GM12878 (cell line): ENCODE measurements around the gene PHLPP1. TPM values are rescaled to one million over a fixed set of nuclear protein-coding genes. Genes with fewer than 3 reads are reported as not detected.

ENCODE experiments used
- ATAC-seq: fragments of 200-7000 bp; cut with Tn5 transposase; 3 replicates; pipeline ENCODE4 v1.9.1; 2020; ENCODE audit warnings: mild to moderate bottlenecking, moderate library complexity
- BruUV-seq: library from RNA; stranded (reverse); fragments of 400-500 nt; replicated peaks from 2 replicates; lab custom pipeline; 2021; lab: Mats Ljungman, UMichigan
- CTCF ChIA-PET: fragments of 300-600 bp; sonication (Branson Sonifier 250); formaldehyde crosslinking; extraction: SDS; loops from one replicate; lab custom pipeline; 2021; ENCODE audit warnings: inconsistent platforms; lab: Yijun Ruan, JAX
- POLR2A ChIA-PET: fragments of 350-600 bp; formaldehyde crosslinking; extraction: SDS; loops from one replicate; lab custom pipeline; 2021; ENCODE audit warnings: inconsistent platforms; lab: Charles Lee
- RAD21 ChIA-PET: fragments of 300-600 bp; sonication (Branson Sonifier 250); formaldehyde crosslinking; loops from one replicate; lab custom pipeline; 2023; ENCODE audit warnings: antibody characterized with exemption; ENCODE audit not compliant: unreplicated experiment; lab: Charles Lee
- SMC1A ChIA-PET: fragments of 300-600 bp; sonication (Branson Sonifier 250); formaldehyde crosslinking; loops from one replicate; lab custom pipeline; 2023; ENCODE audit not compliant: unreplicated experiment, uncharacterized antibody; lab: Charles Lee
- DNase-seq: peaks from one replicate; pipeline ENCODE4 v3.0.0-alpha.2; 2011; ENCODE audit warnings: low read depth, low spot score
- FAIRE-seq: peaks from 3 replicates; lab custom pipeline; 2011; peaks lifted over from hg19 to GRCh38; lab: Jason Lieb, UNC
- H2AFZ ChIP-seq: 2 replicates; pipeline ENCODE4 v1.6.0; 2011; ENCODE audit warnings: low read depth, low read length, control low read depth; ENCODE audit not compliant: control insufficient read depth
- H3K27ac ChIP-seq: 2 replicates; pipeline ENCODE4 v1.5.1; 2011; ENCODE audit warnings: control low read depth; ENCODE audit not compliant: control insufficient read depth, insufficient read depth
- H3K27me3 ChIP-seq, 2 experiments: replicated peaks in 1 of 2; 2 replicates each; pipeline versions ENCODE4 v1.6.0 to v1.6.1; 2011; ENCODE audit warnings: low read length in 1 of 2; ENCODE audit not compliant: control insufficient read depth in 2 of 2, insufficient read depth in 2 of 2
- H3K36me3 ChIP-seq, 2 experiments: 2 replicates each; pipeline ENCODE4 v1.5.1; 2011; ENCODE audit warnings: low read length in 1 of 2; ENCODE audit not compliant: control insufficient read depth in 2 of 2, insufficient read depth in 2 of 2
- H3K4me1 ChIP-seq: 2 replicates; pipeline ENCODE4 v1.6.1; 2011; ENCODE audit warnings: mild to moderate bottlenecking, low read length, moderate library complexity, mixed read lengths; ENCODE audit not compliant: control insufficient read depth, insufficient read depth
- H3K4me2 ChIP-seq: 2 replicates; pipeline ENCODE4 v1.6.0; 2011; ENCODE audit warnings: control low read depth; ENCODE audit not compliant: control insufficient read depth, insufficient read depth
- H3K4me3 ChIP-seq: fragments of 200-600 bp; sonication (generic); 2 replicates; pipeline ENCODE4 v1.5.1; 2016
- H3K79me2 ChIP-seq: 2 replicates; pipeline ENCODE4 v1.6.0; 2011; ENCODE audit warnings: low read length; ENCODE audit not compliant: control insufficient read depth, insufficient read depth
- H3K9ac ChIP-seq: 2 replicates; pipeline ENCODE4 v1.8.0; 2011; ENCODE audit warnings: low read length, control low read depth, mixed read lengths; ENCODE audit not compliant: control insufficient read depth, insufficient read depth
- H3K9me3 ChIP-seq: replicated peaks from 3 replicates; pipeline ENCODE4 v1.5.1; 2011; ENCODE audit warnings: mild to moderate bottlenecking, low read length; ENCODE audit not compliant: control insufficient read depth, insufficient read depth
- H4K20me1 ChIP-seq: 2 replicates; pipeline ENCODE4 v1.6.0; 2011; ENCODE audit not compliant: control insufficient read depth, insufficient read depth
- ATF3 ChIP-seq: IDR thresholded peaks from 2 replicates; pipeline ENCODE4 v1.6.1; 2011; ENCODE audit warnings: low read depth, mild to moderate bottlenecking, low read length, moderate library complexity, borderline replicate concordance; ENCODE audit errors: extremely low read depth
- BMI1 ChIP-seq: fragments of 450-650 bp; IDR thresholded peaks from 2 replicates; pipeline ENCODE4 v1.6.1; 2016; ENCODE audit warnings: mild to moderate bottlenecking, moderate library complexity, borderline replicate concordance
- CEBPZ ChIP-seq: fragments of 150-350 bp; IDR thresholded peaks from 2 replicates; pipeline ENCODE4 v1.6.1; 2016; ENCODE audit warnings: low read depth, low read length
- DPF2 ChIP-seq: fragments of 450-650 bp; IDR thresholded peaks from 2 replicates; pipeline ENCODE4 v1.6.1; 2017; ENCODE audit warnings: mild to moderate bottlenecking
- GABPA ChIP-seq: IDR thresholded peaks from 2 replicates; pipeline ENCODE4 v1.6.1; 2014; ENCODE audit warnings: antibody characterized with exemption, low read depth, mild to moderate bottlenecking, inconsistent platforms
- IRF5 ChIP-seq: fragments of 450-650 bp; IDR thresholded peaks from 2 replicates; pipeline ENCODE4 v1.6.1; 2017; ENCODE audit warnings: borderline replicate concordance
- NFIC ChIP-seq: IDR thresholded peaks from 2 replicates; pipeline ENCODE4 v1.6.1; 2012; ENCODE audit warnings: low read depth, mild to moderate bottlenecking, inconsistent platforms, low read length, moderate library complexity
- RFX5 ChIP-seq: IDR thresholded peaks from 2 replicates; pipeline ENCODE4 v1.6.1; 2011; ENCODE audit warnings: low read depth, low read length, improper control_type of control experiment
- STAT1 ChIP-seq: fragments of 450-650 bp; conservative IDR thresholded peaks from 2 replicates; pipeline ENCODE4 v1.6.1; 2014; ENCODE audit warnings: antibody characterized with exemption, mild to moderate bottlenecking
- TAF1 ChIP-seq: IDR thresholded peaks from 2 replicates; pipeline ENCODE4 v1.6.1; 2011; ENCODE audit warnings: mild to moderate bottlenecking, low read depth, low read length, borderline replicate concordance
- TCF12 ChIP-seq: IDR thresholded peaks from 2 replicates; pipeline ENCODE4 v1.6.1; 2011; ENCODE audit warnings: low read depth, mild to moderate bottlenecking, low read length
- USF1 ChIP-seq: IDR thresholded peaks from 2 replicates; pipeline ENCODE4 v1.6.1; 2011; ENCODE audit warnings: borderline replicate concordance, low read depth, mild to moderate bottlenecking, moderate library complexity, mixed read lengths, low read length; ENCODE audit not compliant: insufficient read depth; ENCODE audit errors: extremely low read length
- WGBS: methylation state at CpG from one replicate; pipeline ENCODE4 v1.1.6; 2016; ENCODE audit warnings: low lambda C conversion rate; ENCODE audit not compliant: insufficient replicate concordance, insufficient coverage; ENCODE audit errors: missing lambda C conversion rate; 5-methylcytosine and 5-hydroxymethylcytosine counted together
- in situ Hi-C: fragments of 300-500 bp; cut with MboI; formaldehyde crosslinking; loops from 9 replicates; pipeline ENCODE4 v1.14.3; 2018; ENCODE audit warnings: mixed read lengths
- intact Hi-C: fragments of 100-400 bp; cut with micrococcal nuclease; formaldehyde crosslinking; loops from one replicate; pipeline ENCODE4 v1.14.2; 2022; ENCODE audit not compliant: unreplicated experiment
- polyA plus RNA-seq, 11 experiments: library from polyadenylated mRNA; depleted of rRNA in 4 of 11; unstranded in 6 of 11; stranded (reverse) in 5 of 11; fragments of >200 nt; fragmentation: Nextera tagmentation in 4 of 11; fragmentation: Illumina TruSeq in 1 of 11; extraction: Ambion mirVana in 4 of 11; extraction: Trizol in 1 of 11; gene quantifications; 1 replicate in 1 of 11; 2 replicates in 10 of 11; pipeline versions ENCODE4 v1.2.1 to v1.2.3, GENCODE V29; 2011 to 2016; ENCODE audit warnings: inconsistent platforms in 2 of 11, missing spikeins in 2 of 11, low read depth in 1 of 11
- total RNA-seq, 4 experiments: library from RNA; depleted of rRNA in 3 of 4; stranded (reverse); fragments of >200 nt in 3 of 4; fragmentation: Illumina TruSeq in 1 of 4; extraction: Trizol in 1 of 4; gene quantifications; 2 replicates each; pipeline versions ENCODE4 v1.2.1 to v1.2.3, GENCODE V29; 2013 to 2021

PHLPP1 gene
- total and polyA plus RNA-seq, 10 of the 15 experiments (the other 5 are each of a cell fraction or from before 2014, with no cell fraction given): 0.42 to 7.0 (median 1.9) TPM

- in situ Hi-C loops (no loop called here), intact Hi-C loops (no loop called here)
- CTCF ChIA-PET: interaction anchor here (0.7 to 8.2 kb wide), 5 partner anchors 9 to 1713 kb away, joined by 3 to 57 read pairs (median 3); no protein-coding TSS in a partner anchor
- Histone ChIP-seq H3K79me2 (no peaks in the 10 kb centered on the region), H4K20me1 (no peaks in the 10 kb centered on the region), H3K9ac (no peak overlapping the region), H3K9me3 (no peaks in the 10 kb centered on the region), H3K36me3 (no peaks in the 10 kb centered on the region), H2AFZ (no peak overlapping the region), H3K4me2 (no peak overlapping the region), H3K27me3 (no peaks in the 10 kb centered on the region), H3K4me1 (no peaks in the 10 kb centered on the region), H3K4me3 (no peak overlapping the region), H3K27ac (no peak overlapping the region)
- TF ChIP-seq IRF5 (no peak), BMI1 (no peak), TAF1 (no peak), GABPA (no peak), DPF2 (no peak), CEBPZ (no peak), RFX5 (no peak), USF1 (no peak), NFIC (no peak), TCF12 (no peak), ATF3 (no peak), STAT1 (no peak)
- POLR2A ChIA-PET: interaction anchor here (1.0 kb wide), 1 partner anchor 174 kb away, joined by 3 read pairs; no protein-coding TSS in a partner anchor
- RAD21 ChIA-PET: interaction anchor here (1.3 kb wide), 1 partner anchor 326 kb away, joined by 3 read pairs; no protein-coding TSS in a partner anchor
- no peak for ATAC-seq
- no TSS peak for BruUV-seq
- no peak for FAIRE-seq
- SMC1A ChIA-PET: interaction anchor here (2.3 kb wide), 1 partner anchor 254 kb away, joined by 6 read pairs; no protein-coding TSS in a partner anchor
- DNase-seq: no peak
- 47% methylated on average over 1 of the region's 1 CpG for WGBS
These were observed 249.1 kb downstream of the PHLPP1 start for GRCh38 chr18:62964432-62964831.
